NAMALWA (cell line): Measurements from ENCODE around the gene SLC9C2.
A peak's percentile ranks its signal among the peaks of the same experiment; 100 is the strongest.
"Not testable (repeated sequence)": the region's sequence is repeated elsewhere in the genome, so short reads cannot be mapped to it uniquely, and the experiment has no call there.

ENCODE experiments used
- DNase-seq: peaks from one replicate; pipeline ENCODE4 v3.0.0-alpha.2; 2015; ENCODE audit warnings: low spot score

SLC9C2 gene

GRCh38 chr1:173581383-173582079 is 21.3 kb downstream of the SLC9C2 start:
- DNase-seq: no peak

GRCh38 chr1:173580658-173581057 is 22.2 kb downstream of the SLC9C2 start:
- DNase-seq: no peak

- DNase-seq: no peak
Observed at GRCh38 chr1:173580071-173580470, 22.8 kb downstream of the SLC9C2 start.

GRCh38 chr1:173573596-173573995 is 29.3 kb downstream of the SLC9C2 start:
- no peak for DNase-seq

GRCh38 chr1:173572201-173572873 is 30.5 kb downstream of the SLC9C2 start:
- DNase-seq: no peak

GRCh38 chr1:173570370-173571007 is 32.4 kb downstream of the SLC9C2 start:
- DNase-seq: no peak

DNA sequence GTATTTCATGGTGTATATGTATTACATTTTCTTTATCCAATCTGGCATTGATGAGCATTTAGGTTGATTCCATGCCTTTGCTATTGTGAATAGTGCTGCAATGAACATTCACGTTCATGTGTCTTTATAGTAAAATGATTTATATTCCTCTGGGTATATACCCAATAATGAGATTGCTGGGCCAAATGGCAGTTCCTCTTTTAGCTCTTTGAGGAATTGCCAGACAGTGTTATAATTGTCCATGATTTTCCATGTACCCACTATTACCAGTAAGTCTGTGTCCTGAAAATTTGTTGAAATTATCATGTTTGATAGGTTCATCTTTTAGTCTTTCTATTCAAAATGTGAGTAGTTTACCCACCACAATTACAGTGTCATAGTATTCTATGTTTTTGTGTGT is 34.4 kb downstream of the SLC9C2 start:
- no peak for DNase-seq

DNA sequence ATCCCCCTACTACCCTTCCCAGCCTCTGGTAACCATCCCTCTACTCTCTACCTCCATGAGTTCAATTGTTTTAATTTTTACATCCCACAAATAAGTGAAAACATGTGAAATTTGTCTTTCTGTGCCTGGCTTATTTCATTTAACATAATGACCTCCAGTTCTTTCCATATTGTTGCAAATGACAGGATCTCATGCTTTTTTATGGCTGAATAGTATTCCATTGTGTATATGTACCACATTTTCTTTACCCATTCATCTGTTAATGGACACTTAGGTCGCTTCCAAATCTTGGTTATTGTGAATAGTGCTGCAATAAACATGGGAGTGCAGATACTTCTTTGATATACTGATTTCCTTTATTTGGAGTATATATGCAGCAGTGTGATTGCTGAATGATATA is 39.0 kb downstream of the SLC9C2 start:
- DNase-seq: not testable (repeated sequence)

DNA sequence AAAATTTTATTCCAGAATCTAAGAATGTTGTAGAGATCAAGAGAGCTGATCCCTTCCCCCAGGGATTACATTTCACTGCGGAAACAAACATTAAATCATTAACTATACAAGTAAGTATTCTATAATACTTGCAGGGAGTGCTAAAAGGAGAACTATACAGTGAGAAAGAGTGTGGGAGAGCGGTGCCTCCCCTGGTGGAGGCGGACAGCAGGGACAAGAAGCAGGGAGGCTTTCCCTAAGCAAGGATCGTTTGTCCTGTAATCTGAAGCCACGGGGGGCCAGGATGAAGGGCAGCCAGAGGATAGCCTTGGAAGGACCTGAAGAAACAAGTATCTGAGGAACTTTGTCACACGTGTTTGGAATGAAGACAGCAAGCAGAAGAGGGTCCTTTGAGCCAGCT is 40.1 kb downstream of the SLC9C2 start:
- DNase-seq: no peak

DNA sequence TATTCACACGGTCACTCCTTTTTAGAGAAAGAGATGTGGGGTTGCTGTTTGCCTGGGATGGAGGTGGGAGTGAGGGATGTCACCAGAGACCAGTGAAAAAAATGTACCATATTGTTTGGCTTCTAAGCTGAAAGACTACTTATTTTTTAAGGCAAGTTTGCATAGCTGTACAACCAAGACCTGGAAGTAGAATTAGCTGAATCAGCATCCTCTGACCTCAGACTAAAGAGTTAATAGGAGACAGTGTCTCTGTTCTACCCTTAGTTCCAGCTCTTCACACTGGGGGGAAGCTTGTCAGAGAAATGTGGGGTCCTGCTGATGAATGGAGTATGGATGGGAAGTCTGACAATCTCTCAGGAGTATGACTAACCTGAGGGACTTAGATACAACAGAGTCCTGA is 41.6 kb downstream of the SLC9C2 start:
- DNase-seq: no peak

- no peak for DNase-seq
Observed at GRCh38 chr1:173560285-173560880, 42.5 kb downstream of the SLC9C2 start.

GRCh38 chr1:173555651-173556305 is 47.1 kb downstream of the SLC9C2 start:
- DNase-seq: no peak

- no peak for DNase-seq
Observed at GRCh38 chr1:173554541-173555250, 48.2 kb downstream of the SLC9C2 start.

- DNase-seq: no peak
Observed at GRCh38 chr1:173554089-173554488, 48.8 kb downstream of the SLC9C2 start.

GRCh38 chr1:173553312-173553711 is 49.6 kb downstream of the SLC9C2 start:
- no peak for DNase-seq

- no peak for DNase-seq
Observed at GRCh38 chr1:173551699-173552098, 51.2 kb downstream of the SLC9C2 start.

DNA sequence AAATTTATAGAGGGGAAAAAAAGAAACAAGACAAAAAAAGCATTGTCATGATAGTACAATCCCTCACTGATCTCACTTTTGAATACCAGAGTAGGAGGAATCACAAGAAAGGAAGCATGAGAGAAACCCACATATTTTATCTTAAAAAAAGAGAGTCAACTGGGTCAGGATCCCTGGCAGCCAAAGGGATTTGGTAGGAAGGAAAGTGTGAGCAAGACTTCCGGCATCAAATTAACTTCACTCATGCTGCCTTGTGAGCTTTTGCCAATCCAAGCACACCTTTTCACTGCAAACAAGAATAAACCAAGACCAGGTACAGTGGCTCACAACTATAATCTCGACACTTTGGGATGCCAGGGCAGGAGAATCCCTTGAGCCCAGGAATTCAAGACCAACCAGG is 53.1 kb downstream of the SLC9C2 start:
- no peak for DNase-seq

GRCh38 chr1:173545688-173546087 is 57.2 kb downstream of the SLC9C2 start:
- peak; percentile 14 for DNase-seq

GRCh38 chr1:173536223-173536622 is 66.6 kb downstream of the SLC9C2 start:
- DNase-seq: no peak

DNA sequence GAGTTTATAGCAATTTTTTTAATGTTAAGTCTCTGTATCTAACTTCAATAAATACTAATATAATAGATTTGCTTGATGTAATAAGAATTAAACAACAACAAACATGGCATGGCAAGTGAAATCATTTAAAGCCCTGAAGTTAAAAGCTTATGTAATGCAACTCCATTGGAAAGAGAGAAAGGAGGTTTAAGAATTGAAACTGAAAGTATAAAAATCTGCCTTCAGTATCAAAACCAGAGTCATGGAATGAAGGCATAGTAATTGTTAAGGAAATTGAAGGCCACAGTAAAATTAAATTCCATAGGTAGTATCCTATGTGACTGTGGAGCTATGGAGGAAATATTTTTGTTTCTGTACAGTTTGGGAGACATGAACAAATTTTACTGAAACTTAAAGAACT is 70.6 kb downstream of the SLC9C2 start:
- DNase-seq: no peak

DNA sequence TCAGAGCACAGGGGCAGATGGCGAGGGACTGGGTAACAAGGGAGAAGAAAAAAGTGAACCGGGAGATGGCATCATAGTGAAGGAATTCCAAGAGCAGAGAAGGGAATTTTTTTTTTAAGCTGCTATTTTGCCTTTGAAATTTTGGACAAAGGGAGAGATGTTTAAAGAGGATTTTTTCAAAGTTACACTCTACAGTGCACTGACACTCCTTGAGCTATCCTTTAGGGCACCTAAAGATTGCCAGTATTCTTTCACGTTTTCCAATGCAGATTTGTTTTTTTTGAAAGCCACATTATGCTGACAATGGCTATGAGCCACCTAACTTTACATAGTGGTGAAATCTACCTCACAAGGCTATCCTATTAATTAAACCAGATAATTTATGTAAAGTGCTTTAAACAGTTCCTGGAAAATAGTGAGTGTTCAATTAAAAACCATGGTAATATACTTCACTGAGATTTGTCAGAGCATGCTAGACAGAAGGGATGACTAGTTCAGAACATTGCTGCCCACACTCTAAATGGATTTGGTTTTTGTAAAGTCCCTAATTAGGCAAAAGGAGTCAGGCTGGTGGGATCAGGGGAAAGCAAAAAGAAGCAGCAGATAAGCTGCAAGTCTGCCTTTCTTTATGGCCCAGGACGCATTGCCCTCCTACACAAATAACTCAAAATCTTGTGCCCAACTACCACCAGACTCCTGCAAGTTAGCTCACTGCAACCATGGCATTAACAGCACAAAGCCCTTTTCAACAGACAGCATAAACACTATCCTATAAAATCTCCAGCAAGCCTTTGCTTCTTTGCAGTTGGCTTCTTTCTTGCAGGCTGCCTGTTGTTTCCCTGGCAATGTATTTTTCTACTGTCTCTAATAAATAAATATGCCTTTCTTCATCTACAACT is 71.8 kb downstream of the SLC9C2 start:
- DNase-seq: no peak
